Fibroblast of lung (primary cell): Measurements from ENCODE around the gene PRSS1.

Source experiments
- CTCF ChIP-seq, 2 donors: IDR thresholded peaks in 1 of 2; conservative IDR thresholded peaks in 1 of 2; 1 replicate in 1 of 2; 2 replicates in 1 of 2; pipeline ENCODE4 v1.5.1; 2011 to 2012; ENCODE audit warnings: low read length in 2 of 2, control low read depth in 1 of 2, inconsistent platforms in 1 of 2, low read depth in 1 of 2, mild to moderate bottlenecking in 1 of 2
- EZH2 ChIP-seq: IDR thresholded peaks from 2 replicates; pipeline ENCODE4 v1.5.1; 2012; ENCODE audit warnings: low read length, control low read depth, mild to moderate bottlenecking; ENCODE audit errors: missing control alignments

- TF ChIP-seq EZH2 (no peak), CTCF (conservative IDR thresholded peaks at IDR 0.05 in 1 of 2, IDR thresholded peaks at IDR 0.05 in 1 of 2; ENCODE audit: low read depth in 1 of 2, low read length in 2 of 2) (no peak)
Measured at GRCh38 chr7:142767451-142767850, 18.2 kb downstream of the PRSS1 start.
